ENCODE results near the gene PNPT1.
"Not testable (repeated sequence)": the region's sequence is repeated elsewhere in the genome, so short reads cannot be mapped to it uniquely, and the experiment has no call there.

Gene PNPT1

DNA sequence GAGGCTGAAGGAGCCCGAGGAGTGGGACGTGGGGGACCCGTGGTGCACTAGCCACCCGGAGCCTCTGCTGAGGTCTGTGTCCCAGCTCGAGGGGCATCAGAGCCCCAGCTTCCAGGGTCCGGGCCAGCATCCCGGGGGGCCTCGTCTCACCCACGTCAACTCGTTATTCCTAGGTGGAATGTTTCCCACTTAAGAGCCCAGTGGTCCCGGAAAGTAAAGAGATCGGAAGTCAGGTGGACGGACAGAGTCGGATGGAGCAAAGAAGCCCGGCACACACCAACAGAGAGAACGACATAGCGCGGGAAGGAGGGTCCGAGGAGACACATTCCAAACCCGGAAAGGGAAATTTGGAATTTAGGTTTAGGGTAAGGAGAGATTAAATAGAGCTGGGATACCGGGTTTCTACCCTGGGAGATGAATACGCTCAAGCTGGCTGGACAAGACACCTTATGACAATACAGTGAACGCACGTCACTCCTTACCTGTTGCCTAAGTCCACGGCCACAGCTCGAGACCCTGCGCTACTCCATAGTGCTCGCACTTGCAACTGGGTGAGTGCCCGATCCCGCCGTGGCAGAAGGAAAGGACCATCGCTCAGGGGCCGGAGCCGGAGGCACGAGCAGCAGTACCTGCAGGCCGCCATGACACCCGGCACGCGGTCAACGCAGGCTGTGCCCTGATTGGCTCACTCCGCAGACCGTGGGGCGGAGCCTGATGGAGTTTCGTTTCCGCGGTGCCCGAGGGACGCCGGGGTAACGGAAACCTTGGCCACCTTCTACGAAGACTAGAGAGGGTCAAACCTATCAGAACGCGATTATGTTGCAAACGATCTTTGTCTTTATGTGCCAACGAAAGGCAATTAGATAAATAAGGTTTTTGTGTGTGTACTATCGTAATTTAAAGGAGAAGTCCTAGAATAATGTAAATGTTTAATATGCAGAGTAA is at the start of gene PNPT1:
Gene PNPT1, minus strand, starts transcription at position 664 of the 945 bp plus-strand sequence. Its CDS starts 21 bp downstream, at position 643.
- DNase-seq: peak; percentile 97

DNA sequence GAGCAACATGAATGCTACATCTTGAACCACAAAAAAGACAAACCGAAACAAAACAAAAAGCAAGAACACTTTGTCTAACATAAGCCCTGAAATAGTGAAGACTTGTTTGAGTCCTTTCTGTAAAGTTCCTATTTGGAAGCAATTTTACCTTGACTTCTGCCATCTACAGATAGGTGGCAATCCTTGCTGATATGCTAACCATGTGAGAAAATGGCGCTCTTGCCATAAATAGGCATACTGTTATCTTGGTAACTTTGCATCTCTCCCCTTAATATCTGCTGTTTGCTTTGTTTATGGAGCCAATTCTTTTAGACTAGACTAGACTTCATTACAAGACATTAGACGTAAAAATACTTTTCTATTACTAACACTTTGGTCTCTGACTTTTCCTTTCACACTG is 49.4 kb upstream of the PNPT1 start:
- DNase-seq: no peak

DNA sequence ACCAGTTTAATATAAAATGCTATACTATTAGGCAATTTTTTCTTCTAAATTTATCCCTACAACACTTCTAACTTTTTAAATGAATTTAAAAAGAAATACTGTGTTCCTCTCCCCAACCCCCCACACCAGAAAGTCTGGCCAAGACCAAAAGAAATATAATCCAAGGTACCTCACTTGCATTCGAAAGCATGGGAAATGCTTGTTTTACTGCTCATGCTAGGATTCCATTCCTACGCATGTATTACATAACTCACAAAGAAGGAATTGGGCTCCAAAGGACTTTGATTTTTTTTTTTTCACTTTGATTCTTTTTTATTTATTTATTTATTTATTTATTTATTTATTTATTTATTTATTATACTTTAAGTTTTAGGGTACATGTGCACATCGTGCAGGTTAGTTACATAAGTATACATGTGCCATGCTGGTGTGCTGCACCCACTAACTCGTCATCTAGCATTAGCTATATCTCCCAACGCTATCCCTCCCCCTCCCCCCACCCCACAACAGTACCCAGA is 42.4 kb upstream of the PNPT1 start:
- DNase-seq: not testable (repeated sequence)

DNA sequence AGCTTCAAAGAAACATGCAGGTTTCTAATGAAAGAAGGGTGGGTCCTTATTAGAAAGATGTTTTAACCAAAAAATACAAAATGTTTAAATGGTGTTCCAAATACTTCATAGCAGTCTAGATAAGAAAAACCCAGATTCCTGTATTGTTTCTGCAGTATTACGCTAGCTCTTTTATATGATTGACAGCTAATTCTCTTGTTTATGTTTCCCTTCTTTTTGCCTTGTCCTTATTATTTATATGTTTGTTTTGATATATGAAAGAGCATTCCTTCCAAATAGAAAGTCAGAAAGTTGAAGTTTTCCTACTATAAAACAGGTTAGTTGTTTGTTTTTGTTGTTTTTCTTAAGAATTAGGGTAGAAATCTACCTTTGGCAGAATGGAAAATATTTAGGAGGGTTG is 41.1 kb upstream of the PNPT1 start:
- DNase-seq: no peak

DNA sequence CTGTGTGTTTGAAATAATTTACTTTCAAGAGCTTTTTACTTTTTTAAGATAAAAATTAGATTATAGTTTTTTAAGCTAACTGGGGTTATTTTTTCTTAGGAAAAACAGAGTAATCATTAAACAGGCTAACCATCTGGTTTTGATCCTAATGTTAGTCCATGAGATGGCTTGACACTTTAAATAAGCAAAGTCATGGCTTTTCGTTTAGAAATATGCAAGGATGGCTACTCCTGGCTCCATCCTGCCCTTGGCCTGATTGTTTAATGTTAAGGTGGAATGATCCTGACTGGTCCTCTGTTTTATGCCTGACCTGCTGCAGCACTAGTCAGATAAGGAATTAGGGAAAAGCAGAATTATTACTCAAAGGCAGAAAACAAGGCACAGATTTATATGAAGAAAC is 39.7 kb upstream of the PNPT1 start:
- no peak for DNase-seq

DNA sequence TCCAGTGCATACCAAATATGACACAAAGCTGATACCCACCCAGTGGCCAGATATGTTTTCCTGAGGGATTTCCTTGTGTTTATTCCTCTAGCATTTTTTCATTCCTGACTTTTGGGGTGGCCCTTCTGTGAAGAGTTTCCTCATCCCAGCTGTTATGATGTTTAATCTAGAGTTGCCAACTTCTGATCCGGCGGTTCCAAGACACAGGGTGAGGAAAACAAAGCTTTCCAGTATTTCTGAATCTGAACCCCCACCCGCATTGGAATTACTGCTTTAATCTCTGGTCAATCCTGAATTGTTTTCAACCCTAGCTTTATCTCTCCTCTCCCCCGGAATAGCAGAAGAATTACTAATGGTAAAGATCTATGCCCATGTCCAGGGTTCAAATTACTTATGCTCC is 39.2 kb upstream of the PNPT1 start:
- no peak for DNase-seq

DNA sequence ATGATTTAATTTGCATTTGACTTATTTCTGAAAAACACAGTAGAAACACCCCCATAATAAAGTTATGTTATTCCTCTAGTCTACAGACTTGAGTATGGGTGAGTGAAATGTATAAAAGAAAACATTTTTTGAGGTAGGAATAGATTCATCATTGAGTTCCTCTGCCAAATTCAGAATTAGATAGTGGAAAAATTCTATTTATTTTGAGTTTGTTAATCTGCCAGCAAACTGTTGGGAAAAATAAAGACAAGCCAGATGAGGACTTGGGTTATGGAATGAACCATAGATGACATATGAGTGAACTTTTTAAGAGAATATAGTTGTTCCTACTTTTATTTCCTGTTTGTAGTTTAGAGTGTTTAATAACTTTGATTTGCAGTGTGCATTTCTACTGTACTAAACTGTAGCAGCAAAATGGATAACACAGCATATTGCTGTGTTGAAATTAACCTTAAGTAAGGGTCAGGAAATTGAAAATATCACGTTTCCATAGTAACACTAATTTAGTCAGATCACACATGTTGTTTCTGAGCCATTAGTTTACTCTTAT is 35.6 kb upstream of the PNPT1 start:
- DNase-seq: no peak

DNA sequence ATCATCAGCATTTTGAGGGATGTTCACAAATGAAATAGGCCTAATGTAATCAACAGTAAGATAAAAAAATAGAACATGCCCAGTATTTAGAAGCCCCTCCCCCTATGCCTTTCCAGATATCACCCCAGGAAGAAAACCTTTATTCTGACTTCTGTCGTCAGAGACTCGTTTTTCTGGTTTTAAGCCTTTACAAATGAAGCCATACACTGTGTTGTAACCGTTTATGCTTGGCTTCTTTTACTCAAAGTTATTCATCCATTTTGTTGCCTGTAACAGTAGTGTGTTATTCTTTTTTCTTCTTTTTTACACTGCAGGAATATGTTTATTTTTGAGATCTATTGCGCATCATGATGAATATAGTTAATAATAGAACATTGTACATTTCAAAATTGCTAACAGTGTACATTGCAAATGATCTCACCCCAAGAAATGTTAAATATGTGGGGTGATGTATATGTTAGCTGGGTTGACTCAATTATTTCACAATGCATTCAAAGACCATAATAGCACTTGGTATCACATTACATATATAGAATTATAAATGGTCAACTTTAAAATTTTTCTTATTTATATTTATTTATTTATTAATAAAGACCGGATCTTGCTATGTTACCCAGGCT is 28.1 kb upstream of the PNPT1 start:
- no peak for DNase-seq

DNA sequence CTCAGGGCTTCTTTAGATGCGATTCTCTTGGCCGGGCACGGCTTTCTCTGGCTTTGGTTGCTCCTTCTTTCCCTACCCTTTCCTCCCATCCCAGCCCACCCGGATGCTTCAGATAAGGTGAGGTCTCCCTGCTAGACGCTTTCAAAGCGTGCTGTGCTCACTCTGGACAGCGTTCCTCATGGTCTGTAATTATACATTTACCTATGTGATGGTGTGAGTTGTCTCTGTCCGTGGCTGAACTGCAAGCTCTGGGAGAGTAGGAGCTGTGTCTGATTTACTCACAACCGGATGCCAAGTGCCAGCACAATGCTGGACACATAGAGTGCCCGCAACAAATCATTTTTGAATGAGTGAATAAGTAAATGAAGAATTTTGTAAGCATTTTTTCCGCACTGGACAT is 26.8 kb upstream of the PNPT1 start:
- DNase-seq: no peak

DNA sequence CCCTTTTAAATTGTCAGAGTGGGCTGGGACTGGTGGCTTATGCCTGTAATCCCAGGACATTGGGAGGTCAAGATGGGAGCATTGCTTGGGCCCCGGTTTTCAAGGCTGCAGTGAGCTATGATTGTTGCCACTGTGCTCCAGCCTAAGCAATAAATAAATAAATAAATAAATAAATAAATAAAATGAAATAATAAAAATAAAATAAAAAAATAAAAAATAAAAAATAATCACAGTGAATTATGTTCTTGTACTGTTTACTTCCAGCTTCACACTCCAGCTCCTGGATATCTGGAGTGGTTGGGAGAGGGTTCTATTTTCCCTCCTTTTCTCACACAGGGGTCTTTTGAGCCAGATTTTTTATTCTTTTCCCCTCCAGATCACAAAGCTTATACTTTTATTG is 26.2 kb upstream of the PNPT1 start:
- DNase-seq: no peak

DNA sequence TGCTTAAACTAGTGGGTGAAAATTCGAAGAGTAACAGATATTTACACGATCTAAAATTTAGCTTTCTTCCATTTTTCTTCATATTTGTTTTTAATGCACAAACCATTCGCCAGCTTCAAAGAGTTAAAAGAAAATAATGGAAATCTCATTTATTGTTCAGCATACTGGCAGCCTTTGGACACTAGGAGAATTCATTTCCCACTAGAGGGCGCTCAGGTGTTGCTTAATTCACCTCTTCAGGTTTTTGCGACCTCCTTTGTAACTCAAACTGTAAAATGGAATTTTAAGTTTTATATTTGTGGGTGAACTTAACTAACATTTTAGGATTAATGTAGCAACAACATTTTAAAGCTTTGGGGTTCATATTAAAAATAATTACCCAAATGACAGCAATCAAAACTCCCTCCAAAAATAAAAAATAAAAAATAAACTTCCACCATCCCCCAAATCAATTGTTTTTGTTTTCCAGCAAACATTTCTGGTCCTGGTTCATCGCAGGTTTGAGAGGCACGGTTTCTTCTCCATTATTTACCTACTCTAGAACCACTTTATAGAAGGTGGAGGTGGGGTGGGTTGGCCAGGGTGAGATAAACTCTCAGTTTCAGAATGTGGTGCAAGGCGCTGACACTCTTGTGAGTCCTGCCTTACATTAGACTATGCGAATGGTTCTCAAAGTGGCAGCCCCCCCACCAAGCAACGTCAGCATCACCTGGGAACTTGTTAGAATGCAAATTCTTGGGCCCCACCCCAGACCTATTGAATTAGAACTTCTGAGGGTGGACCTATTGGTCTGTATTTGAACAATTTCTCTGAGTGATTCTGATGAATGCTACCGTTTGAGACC is 24.7 kb upstream of the PNPT1 start:
- peak; percentile 28 for DNase-seq

DNA sequence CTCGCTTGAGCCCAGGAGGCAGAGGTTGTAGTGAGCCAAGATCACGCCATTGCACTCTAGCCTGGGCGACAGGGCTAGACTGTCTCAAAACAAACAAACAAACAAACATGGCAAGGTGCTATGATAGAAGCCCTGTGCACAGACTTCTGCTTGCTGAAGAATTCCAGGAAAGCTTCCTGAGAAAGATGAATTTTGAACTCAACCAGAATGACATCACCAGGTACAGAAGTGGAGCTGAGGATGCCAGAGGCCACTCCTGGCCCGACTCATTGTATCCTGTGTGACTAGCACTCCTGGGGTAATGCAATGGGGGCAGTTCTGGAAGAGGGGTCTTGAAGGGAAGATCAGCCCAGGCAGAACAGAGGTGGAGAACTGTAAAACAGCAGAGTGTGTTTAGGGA is 22.0 kb upstream of the PNPT1 start:
- DNase-seq: no peak

DNA sequence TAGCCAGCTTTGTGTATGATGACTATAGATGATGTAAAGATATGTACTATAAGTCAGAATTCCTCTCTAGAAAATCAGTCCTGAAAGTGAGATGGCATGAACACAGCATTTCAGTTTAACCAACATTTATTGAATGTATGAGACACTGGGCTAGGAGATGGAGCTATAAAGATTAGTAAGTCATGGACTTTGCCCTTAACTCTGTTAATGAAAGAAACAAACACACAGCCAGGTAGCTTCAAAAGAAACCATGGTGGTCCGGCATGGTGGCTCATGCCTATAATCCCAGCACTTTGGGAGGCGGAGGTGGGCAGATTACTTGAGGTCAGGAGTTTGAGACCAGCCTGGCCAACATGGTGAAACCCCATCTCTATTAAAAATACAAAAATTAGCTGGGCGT is 21.5 kb upstream of the PNPT1 start:
- DNase-seq: not testable (repeated sequence)

DNA sequence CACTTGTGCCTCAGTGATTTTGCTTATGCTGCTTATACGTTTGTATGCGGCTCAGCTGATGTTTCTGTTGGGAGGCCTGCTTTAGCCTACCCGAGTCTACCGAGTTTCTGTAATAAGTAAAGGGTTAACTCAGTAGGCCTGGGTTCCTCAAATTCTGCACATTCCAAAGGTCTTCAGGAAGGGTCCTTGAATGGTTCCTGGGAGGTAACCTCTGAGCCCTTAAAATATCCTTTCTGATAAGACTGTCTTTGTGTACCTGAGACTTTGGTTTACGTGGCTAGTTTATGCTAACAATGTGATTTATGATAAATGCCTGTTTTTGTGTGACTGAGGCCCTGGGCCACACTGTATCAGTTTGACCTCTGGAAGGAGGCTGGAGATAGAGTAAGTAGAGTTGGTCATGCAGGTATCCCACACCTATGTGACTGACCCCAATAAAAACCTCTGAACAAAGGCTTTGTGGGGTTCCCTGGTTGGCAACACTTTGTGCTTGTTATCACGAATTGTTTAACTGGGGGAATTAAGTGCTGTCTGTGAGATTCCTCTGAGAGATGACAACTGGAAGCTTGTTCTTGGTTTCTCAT is 18.9 kb upstream of the PNPT1 start:
- DNase-seq: no peak

DNA sequence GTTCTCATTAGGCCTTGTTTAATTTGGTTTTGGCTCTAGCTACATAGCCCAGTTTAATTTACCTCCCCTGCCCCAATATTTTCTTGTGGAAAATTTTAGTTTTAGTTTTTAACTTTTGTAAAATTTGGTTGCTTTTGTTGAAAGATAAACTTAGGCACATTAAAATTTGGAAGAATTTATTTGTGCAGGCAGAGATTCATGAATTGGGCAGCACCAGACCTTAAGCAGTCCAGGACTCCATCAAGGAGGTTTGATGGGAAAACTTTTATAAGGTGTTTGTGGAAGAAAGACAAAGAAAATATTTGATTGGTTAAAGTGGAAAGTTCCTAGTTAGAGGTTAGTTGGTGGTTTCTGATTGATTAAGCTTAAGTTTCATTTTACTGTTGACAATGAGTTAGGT is 16.4 kb upstream of the PNPT1 start:
- DNase-seq: no peak

DNA sequence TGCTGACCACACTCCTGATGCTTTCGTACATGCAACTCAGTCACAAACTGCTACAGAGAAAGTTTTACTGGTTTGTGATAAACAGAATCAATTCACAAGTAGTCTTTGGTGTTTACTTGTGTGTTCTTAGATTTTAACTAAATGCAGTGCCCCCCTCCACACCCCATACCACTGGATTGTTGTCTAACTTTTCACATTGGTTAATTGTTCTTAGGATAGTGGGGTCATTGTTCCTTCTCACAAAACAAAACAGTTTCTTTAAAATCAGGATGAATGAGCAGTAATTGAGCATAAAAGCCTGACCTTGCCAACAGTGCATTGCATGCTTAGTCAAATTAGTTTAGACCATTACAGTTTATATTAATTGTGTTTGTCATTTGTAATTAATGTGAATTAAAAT is 14.1 kb upstream of the PNPT1 start:
- no peak for DNase-seq

DNA sequence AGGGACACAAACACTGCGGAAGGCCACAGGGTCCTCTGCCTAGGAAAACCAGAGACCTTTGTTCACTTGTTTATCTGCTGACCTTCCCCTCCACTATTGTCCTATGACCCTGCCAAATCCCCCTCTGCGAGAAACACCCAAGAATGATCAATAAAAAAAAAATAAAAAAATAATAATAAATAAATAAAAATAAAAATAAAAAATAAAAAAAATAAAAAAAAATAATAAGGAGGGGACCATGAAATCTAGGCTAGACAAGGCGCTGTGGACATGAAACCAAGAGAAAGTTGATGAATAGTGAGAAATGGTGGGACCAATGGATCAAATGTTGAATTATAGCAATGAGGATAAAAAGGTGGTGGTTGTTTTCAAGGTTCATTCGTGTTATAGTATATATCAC is 12.6 kb upstream of the PNPT1 start:
- not testable (repeated sequence) for DNase-seq

DNA sequence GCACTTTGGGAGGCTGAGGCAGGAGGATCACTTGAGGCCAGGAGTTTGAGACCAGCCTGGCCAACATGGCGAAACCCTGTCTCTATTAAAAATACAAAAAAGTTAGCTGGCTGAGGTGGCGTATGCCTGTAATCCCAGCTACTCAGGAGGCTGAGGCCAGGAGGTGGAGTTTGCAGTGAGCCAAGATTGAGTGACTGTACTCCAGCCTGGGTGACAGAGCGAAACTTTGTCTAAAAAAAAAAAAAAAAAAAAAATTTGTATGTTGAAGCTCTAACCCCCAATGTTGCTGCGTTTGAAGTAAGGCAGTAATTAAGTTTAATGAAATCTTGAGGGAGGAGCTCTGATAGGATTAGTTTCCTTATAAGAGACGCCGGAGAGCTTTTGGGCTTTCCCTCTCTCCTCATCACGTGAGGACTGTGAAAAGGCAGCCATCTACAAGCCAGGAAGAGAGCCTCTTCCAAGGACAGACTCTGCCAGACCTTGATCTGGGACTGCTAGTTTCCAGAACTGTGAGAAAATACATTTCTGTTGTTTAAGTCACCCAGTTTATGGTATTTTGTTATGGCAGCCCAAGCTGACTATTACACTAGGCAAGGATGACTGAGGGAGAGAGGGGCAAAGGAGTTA is 11.5 kb upstream of the PNPT1 start:
- DNase-seq: no peak

DNA sequence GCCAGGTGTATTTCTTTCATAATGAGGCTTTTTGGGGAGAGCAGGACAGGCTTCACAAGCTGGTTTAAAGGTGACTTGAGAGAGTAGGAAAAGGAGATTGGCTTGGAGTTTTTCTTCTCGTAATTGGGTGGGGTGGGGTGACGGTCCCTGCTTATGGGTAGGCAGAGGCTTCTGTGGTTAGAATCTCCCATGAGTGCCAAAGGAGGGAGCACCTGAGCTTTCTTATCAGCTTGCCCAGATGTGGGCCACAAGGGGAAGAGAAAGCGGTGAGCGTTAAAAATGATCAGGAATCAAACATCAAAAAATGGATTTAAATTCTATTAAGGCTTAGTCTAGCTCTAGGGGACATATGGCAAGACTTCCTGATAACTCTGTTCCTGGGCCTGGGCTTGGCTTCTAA is 9.7 kb upstream of the PNPT1 start:
- no peak for DNase-seq

DNA sequence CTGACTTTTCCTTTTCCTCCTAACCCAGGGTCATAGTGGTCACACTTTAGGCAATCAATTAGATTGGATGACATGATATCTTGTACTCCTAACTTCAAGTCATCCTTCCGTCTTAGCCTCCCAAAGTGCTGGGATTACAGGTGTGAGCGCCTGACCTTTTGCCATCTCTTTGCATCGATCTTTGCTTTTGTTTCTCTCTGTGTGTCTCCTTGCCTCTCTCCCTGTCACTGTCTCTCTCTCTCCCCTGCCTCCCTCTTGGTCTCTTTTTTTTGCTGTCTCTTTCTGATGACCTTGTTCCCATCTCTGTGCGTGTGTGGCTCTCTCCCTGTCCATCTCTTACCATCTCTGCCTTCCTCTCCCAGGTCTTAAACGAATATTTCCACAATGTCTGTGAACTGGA is 904 bp downstream of the PNPT1 start:
- DNase-seq: not testable (repeated sequence)

DNA sequence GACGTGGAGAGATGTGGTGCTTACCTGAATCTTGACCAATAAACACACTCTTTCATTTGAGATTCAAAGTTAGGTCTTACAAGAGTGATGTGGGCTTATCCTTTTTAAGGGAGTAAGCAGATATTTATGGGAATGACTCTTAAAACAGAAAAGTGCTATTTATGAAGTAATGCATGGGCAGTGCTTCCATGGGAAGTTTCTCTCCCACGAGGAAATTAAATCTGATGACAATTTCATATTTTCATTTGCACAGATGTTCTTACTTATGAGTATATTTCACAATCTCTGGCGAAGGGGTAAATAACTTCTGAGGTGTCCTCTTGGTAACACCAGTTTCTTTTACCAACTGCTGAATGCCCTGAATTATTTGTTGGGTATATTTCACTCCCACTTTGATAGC is 21.0 kb downstream of the PNPT1 start:
- no peak for DNase-seq

DNA sequence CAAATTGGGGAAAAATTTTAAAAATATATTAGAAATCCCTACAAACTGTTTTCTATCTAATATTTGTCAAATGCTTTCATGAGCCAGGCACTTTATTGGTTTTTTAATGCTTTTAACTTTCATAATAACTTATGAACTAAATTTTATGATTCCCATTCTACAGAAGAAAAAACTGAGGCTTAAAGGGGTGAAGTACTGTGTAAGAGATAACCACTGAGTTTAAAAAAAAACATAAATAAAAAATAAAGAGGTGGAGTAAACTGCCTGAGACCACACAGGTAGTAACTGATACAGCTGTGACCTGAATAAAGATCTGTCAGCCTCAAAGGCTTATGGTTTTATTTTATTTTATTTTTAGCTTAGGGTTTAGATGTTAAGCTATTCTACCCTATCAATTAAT is 24.7 kb downstream of the PNPT1 start:
- DNase-seq: no peak
